Glutamatergic neuron (in vitro differentiated cells): ENCODE measurements around the gene INSM2. TPM values are rescaled to one million over a fixed set of nuclear protein-coding genes. Genes with fewer than 3 reads are reported as not detected.
A peak's percentile ranks its signal among the peaks of the same experiment; 100 is the strongest.

Experiments used
- DNase-seq: peaks from one replicate; pipeline ENCODE4 v3.0.0; 2022
- H3K27ac Mint-ChIP-seq: one replicate; pipeline ENCODE4 v1.8.0; 2020; ENCODE audit warnings: mild to moderate bottlenecking, mixed read lengths, inconsistent platforms; ENCODE audit not compliant: unreplicated experiment
- H3K27me3 Mint-ChIP-seq: one replicate; pipeline ENCODE4 v1.8.0; 2020; ENCODE audit warnings: mild to moderate bottlenecking, moderate library complexity, mixed read lengths, inconsistent platforms; ENCODE audit not compliant: unreplicated experiment
- H3K36me3 Mint-ChIP-seq: one replicate; pipeline ENCODE4 v1.8.0; 2020; ENCODE audit warnings: mild to moderate bottlenecking, mixed read lengths, inconsistent platforms; ENCODE audit not compliant: unreplicated experiment
- H3K4me1 Mint-ChIP-seq: one replicate; pipeline ENCODE4 v1.8.0; 2020; ENCODE audit warnings: mild to moderate bottlenecking, low read depth, mixed read lengths, inconsistent platforms; ENCODE audit not compliant: unreplicated experiment
- H3K4me3 Mint-ChIP-seq: one replicate; pipeline ENCODE4 v1.8.0; 2020; ENCODE audit warnings: mild to moderate bottlenecking, mixed read lengths, inconsistent platforms; ENCODE audit not compliant: unreplicated experiment
- H3K9me3 Mint-ChIP-seq: one replicate; pipeline ENCODE4 v1.8.0; 2020; ENCODE audit warnings: mild to moderate bottlenecking, moderate library complexity, mixed read lengths, inconsistent platforms; ENCODE audit not compliant: unreplicated experiment
- CTCF ChIP-seq: fragments of 200-600 bp; sonication (generic); IDR thresholded peaks from one replicate; pipeline ENCODE4 v1.5.0; 2021; ENCODE audit not compliant: partially characterized antibody, unreplicated experiment
- long read RNA-seq: library from polyadenylated mRNA; unstranded; transcript quantifications from one replicate; pipeline ENCODE4 v2.0.0, GENCODE V29; 2020; ENCODE audit not compliant: unreplicated experiment
- total RNA-seq: library from RNA; stranded (reverse); fragmentation: NEBNext Ultra II Directional; extraction: Animal tissue kit (Norgen Biotek cat#: 25700); gene quantifications from one replicate; pipeline ENCODE4 v1.2.1, GENCODE V29; 2021; ENCODE audit not compliant: unreplicated experiment

INSM2 gene
- 21.7 TPM for total RNA-seq
- long read RNA-seq, transcript INSM2-201 (1 exons, 3,013 nt) = major isoform, 5 of 5 reads
- long read RNA-seq, partial matches to known transcripts = 0 of 5 reads
- long read RNA-seq, other reads (novel, unspliced or antisense) = 0 of 5 reads

- Mint-ChIP-seq H3K27ac (peak within 1 kb of the TSS; percentile 85), H3K4me1 (peaks cover 24% of the 10 kb centered on the region), H3K4me3 (peak within 1 kb of the TSS; percentile 96), H3K36me3 (no peaks in the 10 kb centered on the region), H3K27me3 (no peaks in the 10 kb centered on the region), H3K9me3 (peaks cover 13% of the 10 kb centered on the region)
- DNase-seq = peak; percentile 100
- no peak for TF ChIP-seq CTCF
Measured at GRCh38 chr14:35533357-35534207, at the start of gene INSM2. Gene INSM2, plus strand, starts transcription at chr14:35534164. Its CDS starts 89 bp downstream, at chr14:35534253.

- Mint-ChIP-seq H3K27me3 (peaks cover 7% of the 10 kb centered on the region), H3K27ac (no peak overlapping the region), H3K4me3 (no peak overlapping the region), H3K36me3 (peaks cover 16% of the 10 kb centered on the region), H3K4me1 (no peaks in the 10 kb centered on the region), H3K9me3 (peaks cover 15% of the 10 kb centered on the region)
- TF ChIP-seq CTCF = no peak
- no peak for DNase-seq
Measured at GRCh38 chr14:35492569-35493014, 41.4 kb upstream of the INSM2 start.

- Mint-ChIP-seq H3K27ac (no peak overlapping the region), H3K27me3 (peaks cover 7% of the 10 kb centered on the region), H3K4me1 (no peaks in the 10 kb centered on the region), H3K36me3 (peaks cover 26% of the 10 kb centered on the region), H3K4me3 (no peak overlapping the region), H3K9me3 (peaks cover 19% of the 10 kb centered on the region)
- no peak for DNase-seq
- no peak for TF ChIP-seq CTCF
Measured at GRCh38 chr14:35495278-35495677, 38.7 kb upstream of the INSM2 start.

- Mint-ChIP-seq H3K36me3 (peaks cover 17% of the 10 kb centered on the region), H3K4me1 (peaks cover 5% of the 10 kb centered on the region), H3K27ac (no peak overlapping the region), H3K4me3 (no peak overlapping the region), H3K27me3 (peaks cover 2% of the 10 kb centered on the region), H3K9me3 (peaks cover 11% of the 10 kb centered on the region)
- no peak for TF ChIP-seq CTCF
- no peak for DNase-seq
Measured at GRCh38 chr14:35499180-35499579, 34.8 kb upstream of the INSM2 start.

- H3K27ac Mint-ChIP-seq = peak overlapping the region; percentile 75
- peaks cover 7% of the 10 kb centered on the region for H3K36me3 Mint-ChIP-seq
- no peak for TF ChIP-seq CTCF
- H3K9me3 Mint-ChIP-seq = peaks cover 8% of the 10 kb centered on the region
- peaks cover 8% of the 10 kb centered on the region for H3K4me1 Mint-ChIP-seq
- no peak for DNase-seq
- no peaks in the 10 kb centered on the region for H3K27me3 Mint-ChIP-seq
- peak overlapping the region; percentile 62 for H3K4me3 Mint-ChIP-seq
Measured at GRCh38 chr14:35503646-35504045, 30.3 kb upstream of the INSM2 start.
